ENCODE data around the gene HOMER2.

HOMER2 gene

DNA sequence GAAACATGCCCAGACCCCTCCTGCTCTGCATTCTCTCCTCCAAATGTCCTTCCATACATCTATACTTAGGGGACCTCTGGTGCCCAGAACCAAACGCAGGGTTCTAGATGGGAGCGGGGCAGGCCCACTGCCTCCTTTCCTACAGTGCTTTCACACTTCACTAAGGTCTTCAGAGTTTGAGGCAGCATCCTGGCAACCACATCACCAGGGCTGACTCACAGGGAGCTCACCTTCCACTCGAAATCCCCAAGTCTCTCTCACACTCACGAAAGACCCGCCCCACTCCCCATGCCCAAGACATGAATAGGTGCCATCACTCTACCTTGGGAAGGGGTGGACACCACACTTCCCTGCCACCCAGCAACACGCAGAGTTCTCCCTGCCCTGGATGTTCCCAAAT, 18.9 kb downstream of the HOMER2 start:
- Mint-ChIP-seq H3K4me1 (peaks cover 33 to 57% of the 10 kb centered on the region in 2 donors), H3K9me3 (peaks cover 0 to 2% of the 10 kb centered on the region in 2 donors), H3K4me3 (peak overlapping the region in 1 of 2 donors; percentile 16), H3K27ac (peak overlapping the region; percentile 65), H3K27me3 (peaks cover 0 to 4% of the 10 kb centered on the region in 2 donors), H3K36me3 (peaks cover 43 to 58% of the 10 kb centered on the region in 2 donors)
- ATAC-seq (replicated peaks) (peak; percentile 66 to 81), DNase-seq (no peak)

DNA sequence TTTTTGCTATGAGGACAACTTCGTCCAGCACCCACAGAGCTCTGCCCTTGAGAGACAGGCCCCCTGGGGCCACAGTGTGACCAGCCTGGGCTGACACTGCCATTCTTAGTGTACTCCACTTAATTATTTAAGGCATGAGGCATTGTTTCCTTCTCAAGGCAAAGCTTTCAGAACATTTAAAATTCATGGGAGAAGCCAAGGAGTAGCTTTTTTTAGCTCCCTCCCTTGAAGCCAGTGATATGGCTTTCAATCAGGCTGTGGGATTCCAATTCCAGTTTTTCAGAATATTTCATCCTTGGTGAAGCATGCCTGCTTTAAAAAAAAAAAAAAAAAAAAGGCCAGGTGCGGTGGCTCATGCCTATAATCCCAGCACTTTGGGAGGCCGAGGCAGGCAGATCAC, 21.3 kb downstream of the HOMER2 start:
- H3K9me3 Mint-ChIP-seq, result no peaks in the 10 kb centered on the region
- peaks cover 40 to 57% of the 10 kb centered on the region in 2 donors for H3K36me3 Mint-ChIP-seq
- peaks cover 36 to 51% of the 10 kb centered on the region in 2 donors for H3K4me1 Mint-ChIP-seq
- no peak for DNase-seq
- H3K27me3 Mint-ChIP-seq, result no peaks in the 10 kb centered on the region
- H3K27ac Mint-ChIP-seq, result no peak overlapping the region
- ATAC-seq (replicated peaks), result no peak
- no peak overlapping the region for H3K4me3 Mint-ChIP-seq

DNA sequence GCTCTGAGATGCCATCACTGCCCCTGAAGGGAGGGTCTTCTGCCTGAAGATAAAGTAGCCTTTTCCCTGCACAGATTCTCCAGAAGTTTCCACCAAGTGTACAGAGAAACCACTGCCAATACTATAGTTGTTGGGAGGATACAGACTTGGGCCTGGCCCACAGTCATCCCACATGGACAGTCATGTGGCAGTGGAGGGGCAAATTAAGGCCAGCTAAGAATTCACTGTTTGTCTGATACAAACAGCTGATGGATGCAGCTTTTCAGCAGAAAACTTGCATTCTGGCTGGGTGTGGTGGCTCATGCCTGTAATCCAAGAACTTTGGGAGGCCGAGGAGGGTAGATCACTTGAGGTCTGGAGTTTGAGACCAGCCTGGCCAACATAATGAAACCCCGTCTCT, 22.1 kb downstream of the HOMER2 start:
- no peak for ATAC-seq (replicated peaks)

DNA sequence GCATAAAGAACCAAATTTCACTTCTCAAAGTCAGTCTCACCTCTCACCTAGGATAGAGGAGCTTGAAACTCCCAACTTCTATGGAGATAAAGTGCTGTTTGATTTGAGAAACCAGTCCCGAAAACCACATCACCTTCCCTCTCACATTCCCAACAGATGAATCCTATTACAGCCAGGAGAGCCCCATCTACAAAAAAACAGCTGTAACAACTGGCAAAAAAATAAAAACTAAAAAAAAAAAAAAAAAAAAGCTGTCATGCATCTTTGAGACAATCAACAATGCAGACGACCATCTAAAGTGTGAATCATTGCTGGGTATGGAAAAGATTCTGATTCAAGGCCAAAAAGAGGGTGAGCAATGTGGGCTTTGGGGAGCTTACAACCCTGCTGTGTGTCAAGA, 23.8 kb downstream of the HOMER2 start:
- Mint-ChIP-seq H3K4me1 (peaks cover 18 to 36% of the 10 kb centered on the region in 2 donors), H3K27me3 (no peaks in the 10 kb centered on the region), H3K9me3 (no peaks in the 10 kb centered on the region), H3K27ac (no peak overlapping the region), H3K36me3 (peaks cover 43 to 59% of the 10 kb centered on the region in 2 donors), H3K4me3 (no peak overlapping the region)
- ATAC-seq (replicated peaks) (no peak), DNase-seq (no peak)

More for the DNA sequence above, 22.1 kb downstream of the HOMER2 start:
- no peaks in the 10 kb centered on the region for H3K27me3 Mint-ChIP-seq
- H3K36me3 Mint-ChIP-seq, result peaks cover 47 to 61% of the 10 kb centered on the region in 2 donors
- DNase-seq, result no peak
- no peak overlapping the region for H3K27ac Mint-ChIP-seq
- H3K9me3 Mint-ChIP-seq, result no peaks in the 10 kb centered on the region
- no peak overlapping the region for H3K4me3 Mint-ChIP-seq
- peaks cover 35 to 51% of the 10 kb centered on the region in 2 donors for H3K4me1 Mint-ChIP-seq

DNA sequence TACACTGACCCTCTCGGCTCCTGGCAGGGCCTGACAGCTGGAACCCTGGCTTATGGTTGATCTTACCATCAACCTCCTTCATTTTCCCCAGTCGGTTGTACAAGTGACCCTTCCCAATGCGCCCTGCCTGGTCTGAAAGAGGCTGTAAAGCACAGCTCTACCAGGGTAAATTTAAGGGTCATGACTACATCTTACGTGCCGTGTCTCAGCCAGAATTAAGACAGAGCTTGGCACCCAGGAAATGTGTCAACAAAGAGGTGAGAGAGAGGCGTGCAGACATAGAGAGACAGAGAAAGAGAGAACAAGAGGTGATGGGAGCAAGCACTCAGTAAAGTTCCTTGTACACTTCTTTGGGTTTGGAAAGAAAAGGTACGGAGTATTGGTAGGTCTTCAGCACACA, 28.8 kb downstream of the HOMER2 start:
- ATAC-seq (replicated peaks), result no peak
- H3K4me1 Mint-ChIP-seq, result peaks cover 17 to 27% of the 10 kb centered on the region in 2 donors
- H3K4me3 Mint-ChIP-seq, result no peak overlapping the region

DNA sequence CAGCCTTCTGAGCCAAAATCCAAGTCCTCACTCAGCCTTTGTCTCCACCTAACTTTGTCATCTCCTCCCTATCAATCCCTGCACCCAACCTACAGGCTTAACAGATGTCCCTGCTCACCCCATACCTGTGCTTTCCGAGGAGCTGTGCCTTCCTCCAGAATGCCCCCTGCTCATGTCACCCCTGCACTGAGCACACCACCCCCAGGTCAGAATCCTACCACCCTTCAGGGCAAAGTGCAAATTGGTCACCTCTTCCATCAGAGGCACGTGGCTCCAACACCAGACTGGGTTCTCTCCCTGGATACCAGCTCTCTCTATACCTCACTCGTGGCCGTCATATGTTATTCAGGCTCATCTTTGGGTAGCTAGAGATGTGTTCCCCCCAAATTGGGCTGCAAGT, 29.8 kb downstream of the HOMER2 start:
- Mint-ChIP-seq H3K4me3 (no peak overlapping the region), H3K27me3 (no peaks in the 10 kb centered on the region), H3K9me3 (no peaks in the 10 kb centered on the region), H3K27ac (peak overlapping the region; percentile 53), H3K36me3 (peaks cover 50 to 64% of the 10 kb centered on the region in 2 donors), H3K4me1 (peaks cover 20 to 35% of the 10 kb centered on the region in 2 donors)
- no peak for ATAC-seq (replicated peaks)
- DNase-seq, result no peak

More for the DNA sequence above, 28.8 kb downstream of the HOMER2 start:
- H3K36me3 Mint-ChIP-seq, result peaks cover 44 to 60% of the 10 kb centered on the region in 2 donors
- H3K27ac Mint-ChIP-seq, result no peak overlapping the region
- no peak for DNase-seq
- no peaks in the 10 kb centered on the region for H3K27me3 Mint-ChIP-seq
- no peaks in the 10 kb centered on the region for H3K9me3 Mint-ChIP-seq

DNA sequence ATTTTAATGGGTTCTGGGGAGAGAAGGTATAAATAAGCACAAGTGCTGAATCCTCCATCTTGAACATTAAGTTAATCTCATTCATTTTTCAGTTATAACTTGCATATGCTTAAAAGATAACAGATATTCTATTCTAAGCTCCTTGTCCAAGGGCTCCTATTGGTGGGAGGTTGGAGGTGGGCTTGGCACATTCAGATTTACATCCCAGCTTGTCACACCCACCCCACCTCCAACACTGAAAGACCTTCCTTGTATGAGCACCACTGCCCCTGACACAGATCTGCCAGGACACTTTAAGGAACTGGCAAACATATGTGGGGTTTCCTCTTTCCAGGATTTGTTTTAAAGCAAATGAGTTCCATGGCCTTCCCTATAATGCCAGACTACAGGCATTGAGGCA, 30.6 kb downstream of the HOMER2 start:
- peaks cover 51 to 61% of the 10 kb centered on the region in 2 donors for H3K36me3 Mint-ChIP-seq
- H3K27ac Mint-ChIP-seq, result no peak overlapping the region
- H3K27me3 Mint-ChIP-seq, result no peaks in the 10 kb centered on the region
- H3K9me3 Mint-ChIP-seq, result no peaks in the 10 kb centered on the region
- H3K4me1 Mint-ChIP-seq, result peaks cover 18 to 33% of the 10 kb centered on the region in 2 donors
- no peak overlapping the region for H3K4me3 Mint-ChIP-seq
- no peak for DNase-seq
- ATAC-seq (replicated peaks), result no peak

DNA sequence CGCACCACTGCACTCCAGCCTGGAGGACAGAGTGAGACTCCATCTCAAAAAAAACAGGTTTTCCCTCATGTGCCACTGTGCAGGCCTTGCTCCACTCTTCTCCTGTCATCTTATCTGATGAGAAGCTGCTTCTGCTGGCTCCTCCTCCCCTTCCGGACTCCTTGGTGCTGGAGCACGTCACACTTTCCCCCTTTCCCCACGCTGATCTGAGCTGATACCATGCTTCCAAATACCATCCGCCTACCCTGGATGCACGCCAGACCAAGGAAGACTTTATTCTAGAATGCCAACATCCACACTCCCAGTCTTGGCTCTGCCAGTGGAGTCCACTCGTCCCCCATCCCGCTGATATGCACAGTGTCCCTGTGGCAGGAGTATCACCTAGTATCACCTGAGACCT, 31.3 kb downstream of the HOMER2 start:
- Mint-ChIP-seq H3K27me3 (no peaks in the 10 kb centered on the region), H3K4me1 (peaks cover 17 to 30% of the 10 kb centered on the region in 2 donors), H3K9me3 (no peaks in the 10 kb centered on the region), H3K4me3 (no peak overlapping the region), H3K36me3 (peaks cover 48 to 55% of the 10 kb centered on the region in 2 donors), H3K27ac (peak overlapping the region; percentile 25)
- ATAC-seq (replicated peaks) (no peak), DNase-seq (no peak)

DNA sequence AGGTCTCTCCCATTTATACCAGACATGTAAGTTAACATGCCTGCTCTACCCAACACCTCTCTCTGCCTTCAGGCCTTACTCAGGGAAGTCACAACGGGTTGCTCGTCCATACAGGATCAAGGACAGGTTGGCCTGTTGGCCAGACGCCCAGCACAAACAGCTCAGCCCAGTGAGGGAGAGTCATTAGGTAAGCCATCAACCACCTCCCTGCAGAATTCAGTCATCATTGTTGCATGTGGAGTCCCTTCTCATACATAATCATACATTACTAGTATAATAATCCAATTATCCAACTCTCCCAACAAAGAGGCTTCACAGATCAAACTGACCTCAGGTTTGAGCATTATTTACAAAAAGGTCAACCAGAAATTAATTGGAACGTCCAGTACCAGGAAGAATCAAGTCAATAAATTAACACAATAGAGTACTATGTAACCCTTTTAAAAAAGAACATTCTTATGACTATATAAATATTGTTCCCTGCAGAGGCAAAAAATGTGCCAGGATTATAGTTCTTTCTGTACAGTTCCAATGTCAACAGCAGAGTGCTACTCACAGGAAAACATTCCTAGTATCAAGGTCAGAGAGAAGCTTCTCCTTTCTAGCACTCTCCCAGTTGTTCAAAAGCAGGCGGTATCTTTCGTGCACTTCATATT, 33.2 kb downstream of the HOMER2 start:
- no peak overlapping the region for H3K4me3 Mint-ChIP-seq
- H3K27ac Mint-ChIP-seq, result no peak overlapping the region
- peaks cover 14 to 19% of the 10 kb centered on the region in 2 donors for H3K4me1 Mint-ChIP-seq
- peaks cover 42 to 44% of the 10 kb centered on the region in 2 donors for H3K36me3 Mint-ChIP-seq
- peaks cover 0 to 4% of the 10 kb centered on the region in 2 donors for H3K27me3 Mint-ChIP-seq
- no peaks in the 10 kb centered on the region for H3K9me3 Mint-ChIP-seq
- DNase-seq (no peak), ATAC-seq (replicated peaks) (no peak)

DNA sequence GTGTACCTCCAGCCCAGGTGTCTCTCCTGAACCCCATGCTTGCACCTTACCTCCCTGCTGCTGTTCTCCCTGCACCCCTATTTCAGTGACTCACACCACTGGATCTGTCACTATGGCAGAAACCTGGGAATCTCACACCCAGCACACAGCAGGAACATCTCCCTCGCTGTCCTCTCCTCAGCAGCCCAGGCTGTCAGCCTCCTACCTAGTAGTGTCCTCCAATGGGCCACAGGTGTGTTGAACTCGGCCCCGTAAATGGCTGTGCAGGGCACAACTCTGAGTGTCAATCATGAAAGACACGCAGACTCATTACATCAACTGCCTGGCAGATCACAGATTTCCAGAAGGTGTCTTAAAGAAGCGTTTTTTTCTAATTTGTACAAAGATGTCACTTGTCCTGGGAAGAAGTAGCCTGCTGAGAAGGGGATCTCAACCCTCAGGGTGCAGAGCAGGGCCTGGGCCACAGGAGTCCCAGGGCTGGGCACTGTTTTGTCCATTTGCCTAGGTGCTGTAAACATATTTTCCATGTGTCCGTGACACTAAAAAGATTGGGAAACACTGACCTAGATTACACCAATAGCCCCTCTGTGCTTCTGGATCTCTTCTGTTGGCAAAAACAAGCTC, 33.8 kb downstream of the HOMER2 start:
- no peaks in the 10 kb centered on the region for H3K9me3 Mint-ChIP-seq
- DNase-seq, result no peak
- H3K36me3 Mint-ChIP-seq, result peaks cover 43 to 44% of the 10 kb centered on the region in 2 donors

DNA sequence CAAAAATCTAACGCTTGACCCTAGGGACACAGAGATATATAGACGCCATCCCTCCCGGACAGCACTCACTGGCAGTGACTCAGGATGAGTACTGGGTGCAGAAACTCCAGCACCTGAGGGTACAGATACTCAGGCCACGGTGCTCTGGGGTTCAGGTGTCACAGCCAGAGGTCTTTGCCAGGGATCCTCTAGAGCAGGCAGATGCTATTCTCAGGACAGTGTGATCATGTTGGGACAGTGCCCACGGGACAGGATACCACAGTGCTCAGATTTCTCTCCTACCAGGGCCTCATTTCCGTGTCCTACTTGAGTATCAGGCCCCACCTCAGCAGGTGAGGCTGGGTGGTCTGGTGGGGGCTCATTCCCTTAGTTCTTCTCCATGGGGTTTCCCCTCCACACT, 34.4 kb downstream of the HOMER2 start:
- no peak overlapping the region for H3K4me3 Mint-ChIP-seq
- ATAC-seq (replicated peaks) (no peak), DNase-seq (no peak)
- peaks cover 14 to 19% of the 10 kb centered on the region in 2 donors for H3K4me1 Mint-ChIP-seq
- H3K27me3 Mint-ChIP-seq, result peaks cover 0 to 4% of the 10 kb centered on the region in 2 donors
- H3K9me3 Mint-ChIP-seq, result no peaks in the 10 kb centered on the region
- H3K27ac Mint-ChIP-seq, result no peak overlapping the region
- peaks cover 46 to 48% of the 10 kb centered on the region in 2 donors for H3K36me3 Mint-ChIP-seq

More for the DNA sequence above, 33.8 kb downstream of the HOMER2 start:
- no peak for ATAC-seq (replicated peaks)
- peaks cover 0 to 4% of the 10 kb centered on the region in 2 donors for H3K27me3 Mint-ChIP-seq
- no peak overlapping the region for H3K27ac Mint-ChIP-seq
- H3K4me1 Mint-ChIP-seq, result peaks cover 14 to 19% of the 10 kb centered on the region in 2 donors
- no peak overlapping the region for H3K4me3 Mint-ChIP-seq

DNA sequence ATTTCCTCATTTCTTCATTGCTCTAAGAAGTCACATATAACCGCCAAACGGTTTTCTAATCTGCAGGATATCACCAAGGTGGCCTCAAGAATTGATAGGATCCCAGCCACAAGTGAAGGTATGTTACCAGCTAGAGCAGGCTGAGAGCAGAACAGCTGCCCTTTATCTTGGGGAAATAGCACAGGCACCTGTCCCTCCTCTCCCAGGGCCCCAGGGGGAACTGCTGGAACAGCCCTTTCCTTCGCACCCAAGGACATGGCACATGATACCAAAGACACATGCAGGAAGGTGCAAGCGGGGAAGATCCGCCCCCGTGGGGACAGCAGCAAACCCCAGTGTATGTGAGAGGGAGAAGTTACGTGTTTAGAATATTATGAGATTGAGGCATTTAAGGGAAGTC, 35.3 kb downstream of the HOMER2 start:
- Mint-ChIP-seq H3K4me1 (peaks cover 12 to 15% of the 10 kb centered on the region in 2 donors), H3K27ac (no peak overlapping the region), H3K27me3 (peaks cover 0 to 4% of the 10 kb centered on the region in 2 donors), H3K36me3 (peaks cover 50 to 53% of the 10 kb centered on the region in 2 donors), H3K4me3 (no peak overlapping the region), H3K9me3 (no peaks in the 10 kb centered on the region)
- ATAC-seq (replicated peaks), result no peak
- DNase-seq, result no peak

DNA sequence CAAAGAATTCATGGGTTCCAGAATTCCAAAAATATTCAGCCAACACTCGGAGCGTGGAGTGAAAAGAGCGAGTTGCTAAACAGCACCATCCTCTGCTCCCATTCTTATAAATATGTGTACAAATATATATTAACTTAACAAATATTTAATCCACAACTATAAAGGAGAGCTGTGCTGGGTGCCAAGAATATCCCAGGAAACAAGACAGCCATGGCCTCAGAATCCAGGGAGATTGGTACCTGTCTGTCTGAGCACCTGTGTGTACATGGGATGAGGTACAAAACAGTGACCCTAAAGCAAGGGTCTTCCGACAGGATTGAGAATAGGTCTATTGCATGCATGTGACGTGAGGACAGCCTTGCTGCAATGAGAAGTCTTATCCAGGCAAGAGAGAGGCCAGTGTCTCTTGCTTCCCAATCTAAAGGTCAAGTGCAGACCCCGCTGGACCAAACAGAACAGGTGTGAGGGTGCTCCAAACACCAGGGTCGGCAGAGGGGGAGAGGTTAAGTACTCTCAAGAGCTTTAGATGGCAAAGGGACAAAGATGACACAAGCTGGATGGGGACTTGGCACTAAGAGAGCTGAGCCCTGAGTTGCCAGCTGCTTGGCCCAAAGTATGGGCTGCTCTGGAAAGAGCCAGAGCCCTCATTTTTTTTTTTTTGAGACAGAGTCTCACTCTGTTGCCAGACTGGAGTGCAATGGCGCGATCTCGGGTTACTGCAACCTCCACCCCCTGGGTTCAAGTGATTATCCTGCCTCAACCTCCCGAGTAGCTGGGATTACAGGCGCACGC, 36.2 kb downstream of the HOMER2 start:
- Mint-ChIP-seq H3K36me3 (peaks cover 48 to 54% of the 10 kb centered on the region in 2 donors), H3K27ac (no peak overlapping the region)

DNA sequence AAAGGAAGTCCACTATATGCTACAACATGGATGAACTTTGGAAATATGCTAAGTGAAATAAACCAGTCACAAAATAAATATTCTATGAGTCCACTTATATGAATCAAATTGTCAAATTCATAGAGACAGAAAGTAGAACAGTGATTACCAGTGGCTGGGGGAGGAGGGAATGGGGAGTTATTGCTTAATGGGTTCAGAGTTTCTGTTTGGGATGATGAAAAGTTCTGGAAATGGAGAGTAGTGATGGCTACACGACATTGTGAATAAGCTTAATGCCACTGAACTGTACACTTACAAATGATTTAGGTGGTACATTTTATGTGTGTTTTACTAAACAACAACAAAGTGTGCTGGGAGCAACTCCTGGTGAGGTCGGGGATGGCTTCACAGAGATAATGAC, 38.1 kb downstream of the HOMER2 start:
- no peak for ATAC-seq (replicated peaks)
- peaks cover 11 to 34% of the 10 kb centered on the region in 2 donors for H3K4me1 Mint-ChIP-seq

More for the DNA sequence above, 36.2 kb downstream of the HOMER2 start:
- Mint-ChIP-seq H3K9me3 (no peaks in the 10 kb centered on the region), H3K4me1 (peaks cover 9 to 22% of the 10 kb centered on the region in 2 donors), H3K4me3 (no peak overlapping the region), H3K27me3 (peaks cover 0 to 4% of the 10 kb centered on the region in 2 donors)
- ATAC-seq (replicated peaks) (no peak), DNase-seq (no peak)

More for the DNA sequence above, 38.1 kb downstream of the HOMER2 start:
- peaks cover 0 to 4% of the 10 kb centered on the region in 2 donors for H3K27me3 Mint-ChIP-seq
- DNase-seq, result no peak
- peaks cover 47 to 55% of the 10 kb centered on the region in 2 donors for H3K36me3 Mint-ChIP-seq
- H3K27ac Mint-ChIP-seq, result no peak overlapping the region
- H3K4me3 Mint-ChIP-seq, result no peak overlapping the region
- peaks cover 2 to 4% of the 10 kb centered on the region in 2 donors for H3K9me3 Mint-ChIP-seq
